PC-3 (cell line): Measurements from ENCODE around the gene ZNF18. TPM values are rescaled to one million over a fixed set of nuclear protein-coding genes. Genes with fewer than 3 reads are reported as not detected.

Experiments
- ATAC-seq: fragments of 200-7000 bp; cut with Tn5 transposase; 2 replicates; pipeline ENCODE4 v1.9.1; 2020; ENCODE audit warnings: mild to moderate bottlenecking, moderate library complexity
- BruUV-seq: library from RNA; stranded (reverse); fragments of 400-500 nt; replicated peaks from 2 replicates; lab custom pipeline; 2021; lab: Mats Ljungman, UMichigan
- CTCF ChIA-PET: fragments of 300-600 bp; sonication (Branson Sonifier 250); formaldehyde crosslinking; loops from one replicate; lab custom pipeline; 2022; ENCODE audit warnings: antibody characterized with exemption; lab: Charles Lee
- POLR2A ChIA-PET: fragments of 300-600 bp; sonication (Branson Sonifier 250); formaldehyde crosslinking; loops from one replicate; lab custom pipeline; 2022; ENCODE audit warnings: antibody characterized with exemption; ENCODE audit not compliant: unreplicated experiment; lab: Charles Lee
- DNase-seq: peaks from one replicate; pipeline ENCODE4 v3.0.0-alpha.2; 2015
- H2AFZ ChIP-seq: fragments of 300-600 bp; sonication (generic); 2 replicates; pipeline ENCODE4 v1.6.0; 2016; ENCODE audit warnings: antibody characterized with exemption, low read length
- H3F3A ChIP-seq: fragments of 300-600 bp; sonication (generic); one replicate; pipeline ENCODE4 v1.6.0; 2017; ENCODE audit warnings: antibody characterized with exemption, low read length, control low read depth, mild to moderate bottlenecking; ENCODE audit not compliant: unreplicated experiment
- H3K27ac ChIP-seq: fragments of 300-600 bp; sonication (generic); 2 replicates; pipeline ENCODE4 v1.5.1; 2016; ENCODE audit warnings: mild to moderate bottlenecking, low read length
- H3K27me3 ChIP-seq: fragments of 300-600 bp; sonication (generic); 2 replicates; pipeline ENCODE4 v1.6.1; 2016; ENCODE audit warnings: low read length, mixed read lengths
- H3K36me3 ChIP-seq: fragments of 300-600 bp; sonication (generic); 2 replicates; pipeline ENCODE4 v1.6.1; 2016; ENCODE audit warnings: low read depth, mixed run types, low read length, mixed read lengths
- H3K4me1 ChIP-seq: fragments of 300-600 bp; sonication (generic); 2 replicates; pipeline ENCODE4 v1.5.1; 2016; ENCODE audit warnings: low read length; ENCODE audit not compliant: insufficient read depth
- H3K4me2 ChIP-seq: fragments of 300-600 bp; sonication (generic); 2 replicates; pipeline ENCODE4 v1.6.0; 2016; ENCODE audit warnings: low read length
- H3K4me3 ChIP-seq: fragments of 300-600 bp; sonication (generic); 2 replicates; pipeline ENCODE4 v1.5.1; 2016; ENCODE audit warnings: mild to moderate bottlenecking, low read length, mixed read lengths
- H3K79me2 ChIP-seq: fragments of 300-600 bp; sonication (generic); 2 replicates; pipeline ENCODE4 v1.6.1; 2017; ENCODE audit warnings: low read length, mixed read lengths
- H3K9ac ChIP-seq: fragments of 300-600 bp; sonication (generic); 2 replicates; pipeline ENCODE4 v1.6.0; 2016; ENCODE audit warnings: mild to moderate bottlenecking, low read length
- H3K9me2 ChIP-seq: fragments of 300-600 bp; sonication (generic); replicated peaks from 2 replicates; pipeline ENCODE4 v1.6.1; 2016; ENCODE audit warnings: mixed run types, low read length, mixed read lengths
- H3K9me3 ChIP-seq: fragments of 300-600 bp; sonication (generic); 2 replicates; pipeline ENCODE4 v1.6.1; 2016; ENCODE audit warnings: low read length, mixed read lengths
- H4K20me1 ChIP-seq: fragments of 300-600 bp; sonication (generic); 2 replicates; pipeline ENCODE4 v1.6.1; 2016; ENCODE audit warnings: low read length, mixed read lengths
- EZH2 ChIP-seq: fragments of 300-600 bp; sonication (generic); IDR thresholded peaks from one replicate; pipeline ENCODE4 v1.6.1; 2017; ENCODE audit warnings: antibody characterized with exemption, mild to moderate bottlenecking, low read length; ENCODE audit not compliant: unreplicated experiment
- EZH2phosphoT487 ChIP-seq: fragments of 300-600 bp; sonication (generic); IDR thresholded peaks from 2 replicates; pipeline ENCODE4 v1.6.1; 2018; ENCODE audit warnings: mild to moderate bottlenecking, antibody characterized with exemption, low read length, borderline replicate concordance
- intact Hi-C: fragments of 100-400 bp; cut with micrococcal nuclease; formaldehyde crosslinking; loops from 2 replicates; pipeline ENCODE4 v1.9.0; 2023
- total RNA-seq: library from RNA; depleted of rRNA; stranded (reverse); fragments of >200 nt; gene quantifications from 2 replicates; pipeline ENCODE4 v1.2.3, GENCODE V29; 2014
- TF ChIP-seq, protein P1 (sequence below): fragments of 300-600 bp; sonication (generic); conservative IDR thresholded peaks from 2 replicates; pipeline ENCODE4 v1.5.1; 2017; ENCODE audit warnings: antibody characterized with exemption, low read depth, mild to moderate bottlenecking, low read length

Gene ZNF18
- total RNA-seq, 1 experiment from 2014 or later: 10.1 TPM

DNA sequence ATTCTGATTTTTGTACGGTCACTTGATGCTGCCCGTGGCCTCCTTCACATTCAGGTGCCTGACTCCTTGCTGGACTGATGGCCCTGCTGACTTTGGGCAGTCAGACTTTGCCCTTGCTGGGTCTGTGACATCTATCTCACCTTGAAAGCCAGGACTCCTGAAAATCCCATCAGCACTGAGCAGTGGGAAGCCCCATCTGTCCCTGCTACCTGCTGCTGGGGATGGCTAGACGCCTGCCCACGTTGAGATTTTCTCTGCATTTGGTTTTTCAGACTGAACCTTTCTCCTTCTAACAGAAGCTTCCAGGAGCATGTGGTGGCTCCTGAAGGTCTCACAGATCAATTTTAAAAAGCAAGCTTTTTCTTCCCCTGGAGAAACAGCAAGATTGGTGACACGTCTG lies 10.2 kb upstream of the ZNF18 start:
- ChIA-PET POLR2A (no interaction called here), CTCF (no interaction called here)
- no TSS peak for BruUV-seq
- no peak for ATAC-seq
- Histone ChIP-seq H3K4me2 (no peak overlapping the region), H3K4me1 (no peaks in the 10 kb centered on the region), H3K9me2 (no peaks in the 10 kb centered on the region), H3K9me3 (no peaks in the 10 kb centered on the region), H3K27ac (no peak overlapping the region), H3K36me3 (no peaks in the 10 kb centered on the region), H3K4me3 (no peak overlapping the region), H3K9ac (no peak overlapping the region), H3K79me2 (no peaks in the 10 kb centered on the region), H3K27me3 (no peaks in the 10 kb centered on the region), H2AFZ (no peak overlapping the region), H4K20me1 (no peaks in the 10 kb centered on the region), H3F3A (no peaks in the 10 kb centered on the region)
- TF ChIP-seq, protein P1, sequence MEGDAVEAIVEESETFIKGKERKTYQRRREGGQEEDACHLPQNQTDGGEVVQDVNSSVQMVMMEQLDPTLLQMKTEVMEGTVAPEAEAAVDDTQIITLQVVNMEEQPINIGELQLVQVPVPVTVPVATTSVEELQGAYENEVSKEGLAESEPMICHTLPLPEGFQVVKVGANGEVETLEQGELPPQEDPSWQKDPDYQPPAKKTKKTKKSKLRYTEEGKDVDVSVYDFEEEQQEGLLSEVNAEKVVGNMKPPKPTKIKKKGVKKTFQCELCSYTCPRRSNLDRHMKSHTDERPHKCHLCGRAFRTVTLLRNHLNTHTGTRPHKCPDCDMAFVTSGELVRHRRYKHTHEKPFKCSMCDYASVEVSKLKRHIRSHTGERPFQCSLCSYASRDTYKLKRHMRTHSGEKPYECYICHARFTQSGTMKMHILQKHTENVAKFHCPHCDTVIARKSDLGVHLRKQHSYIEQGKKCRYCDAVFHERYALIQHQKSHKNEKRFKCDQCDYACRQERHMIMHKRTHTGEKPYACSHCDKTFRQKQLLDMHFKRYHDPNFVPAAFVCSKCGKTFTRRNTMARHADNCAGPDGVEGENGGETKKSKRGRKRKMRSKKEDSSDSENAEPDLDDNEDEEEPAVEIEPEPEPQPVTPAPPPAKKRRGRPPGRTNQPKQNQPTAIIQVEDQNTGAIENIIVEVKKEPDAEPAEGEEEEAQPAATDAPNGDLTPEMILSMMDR: no peak
- TF ChIP-seq EZH2phosphoT487 (no peak), EZH2 (no peak)
- intact Hi-C loops: no loop called here
- no peak for DNase-seq

DNA sequence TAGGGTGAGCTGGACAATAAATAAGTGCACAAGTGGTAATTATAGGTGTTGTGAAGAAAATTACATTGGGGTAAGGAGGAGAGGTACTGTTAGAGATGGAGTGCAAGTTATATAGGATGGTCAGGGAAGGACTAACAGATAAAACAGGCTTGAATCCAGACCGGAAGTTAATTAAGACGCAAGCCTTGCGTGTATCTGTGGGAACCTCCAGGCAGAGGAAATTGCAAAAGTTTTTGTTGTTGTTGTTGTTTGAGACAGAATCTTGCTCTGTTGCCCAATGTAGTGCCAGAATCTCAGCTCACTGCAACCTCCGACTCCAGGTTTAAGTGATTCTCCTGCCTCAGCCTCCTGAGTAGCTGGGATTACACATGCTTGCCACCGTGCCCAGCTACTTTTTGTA lies 2.4 kb upstream of the ZNF18 start:
- Histone ChIP-seq H3K27me3 (no peaks in the 10 kb centered on the region), H4K20me1 (no peaks in the 10 kb centered on the region), H3K4me2 (no peak overlapping the region), H3K4me1 (peaks cover 12% of the 10 kb centered on the region), H3F3A (no peaks in the 10 kb centered on the region), H3K9me3 (no peaks in the 10 kb centered on the region), H3K9ac (no peak overlapping the region), H3K36me3 (no peaks in the 10 kb centered on the region), H3K4me3 (no peak overlapping the region), H2AFZ (no peak overlapping the region), H3K79me2 (peaks cover 7% of the 10 kb centered on the region; the same call in 1 of the 2 replicates), H3K27ac (no peak overlapping the region), H3K9me2 (no peaks in the 10 kb centered on the region)
- ChIA-PET CTCF (no interaction called here), POLR2A (no interaction called here)
- ATAC-seq (no peak), DNase-seq (no peak)
- no TSS peak for BruUV-seq
- intact Hi-C loops: loop anchor here (5.0 kb wide), 1 partner anchor 43 kb away; no protein-coding TSS in a partner anchor
- TF ChIP-seq, protein P1: no peak
- TF ChIP-seq EZH2phosphoT487 (no peak), EZH2 (no peak)

DNA sequence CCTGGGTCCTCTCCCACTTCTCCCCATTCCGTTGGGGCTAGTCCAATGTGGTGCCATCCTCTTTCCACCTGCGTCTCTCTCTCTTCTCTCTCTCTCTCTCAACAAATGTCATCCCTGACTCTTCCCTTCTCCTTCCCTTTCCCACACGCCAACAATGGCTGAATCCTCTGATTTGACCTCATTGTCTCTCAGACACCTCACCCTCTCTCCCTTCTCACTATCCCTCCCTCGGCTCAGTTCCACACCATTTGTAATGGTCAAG lies 628 bp upstream of the ZNF18 start:
- no peak for ATAC-seq
- Histone ChIP-seq H3K9me3 (no peaks in the 10 kb centered on the region), H3K79me2 (peaks cover 7% of the 10 kb centered on the region; the same call in 1 of the 2 replicates), H3K9me2 (no peaks in the 10 kb centered on the region), H4K20me1 (no peaks in the 10 kb centered on the region), H3K27me3 (no peaks in the 10 kb centered on the region), H3K4me2 (peak overlapping the region; percentile 98), H3K9ac (peak overlapping the region; percentile 50; the same call in 1 of the 2 replicates), H3K4me3 (peak overlapping the region; percentile 96), H2AFZ (peak overlapping the region; percentile 99), H3F3A (no peaks in the 10 kb centered on the region), H3K4me1 (peaks cover 12% of the 10 kb centered on the region), H3K27ac (no peak overlapping the region), H3K36me3 (no peaks in the 10 kb centered on the region)
- TF ChIP-seq, protein P1: no peak
- TF ChIP-seq EZH2phosphoT487 (no peak), EZH2 (no peak)
- POLR2A ChIA-PET: interaction anchor here (0.6 to 1.0 kb wide), 5 partner anchors 15 to 90 kb away, joined by 3 to 23 read pairs (median 5); partner anchors contain the start of gene MAP2K4
- CTCF ChIA-PET: no interaction called here
- BruUV-seq: no TSS peak
- intact Hi-C loops: loop anchor here (5.0 kb wide), 1 partner anchor 44 kb away; no protein-coding TSS in a partner anchor
- DNase-seq: no peak
